ENCODE results near the gene ZNF554.

GRCh38 chr19:2802826-2803225 lies 16.8 kb upstream of the ZNF554 start:
- TF ChIP-seq CTCF (IDR thresholded peaks at IDR 0.05) = no peak
- no peak for TF ChIP-seq EP300 (IDR thresholded peaks at IDR 0.05)
- TF ChIP-seq POLR2A (IDR thresholded peaks at IDR 0.05) = no peak
